Activated T-cell treated with anti-CD3 and anti-CD28 coated beads, Interleukin-2, amount 50 U/mL, for 1 hour (primary cell): ENCODE measurements around the gene C2.
"Not testable (repeated sequence)": the region's sequence is repeated elsewhere in the genome, so short reads cannot be mapped to it uniquely, and the experiment has no call there.

ENCODE experiments used
- DNase-seq: peaks from one replicate; pipeline ENCODE4 v3.0.0-alpha.2; 2020

The C2 gene

DNA sequence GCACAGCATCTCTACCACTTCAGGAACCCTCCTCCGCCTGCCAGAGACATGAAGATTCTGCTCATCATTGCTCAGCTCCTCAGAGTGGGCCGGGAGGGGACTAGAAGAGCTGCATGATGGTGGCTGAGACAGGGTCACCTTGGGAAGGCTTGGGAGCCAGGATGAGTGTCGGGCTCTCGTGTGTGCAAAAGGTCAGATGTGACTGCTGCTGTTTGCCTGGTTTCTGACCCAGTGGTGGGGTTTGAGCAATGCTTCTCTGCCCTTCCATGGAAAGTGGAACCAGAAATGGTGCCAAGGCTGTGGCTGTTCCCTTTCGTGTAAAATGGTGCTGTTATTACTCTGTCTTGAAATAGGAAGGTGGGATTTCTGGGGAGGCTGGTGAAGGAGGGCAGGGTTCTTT lies 53.5 kb downstream of the C2 start:
- DNase-seq: not testable (repeated sequence)

DNA sequence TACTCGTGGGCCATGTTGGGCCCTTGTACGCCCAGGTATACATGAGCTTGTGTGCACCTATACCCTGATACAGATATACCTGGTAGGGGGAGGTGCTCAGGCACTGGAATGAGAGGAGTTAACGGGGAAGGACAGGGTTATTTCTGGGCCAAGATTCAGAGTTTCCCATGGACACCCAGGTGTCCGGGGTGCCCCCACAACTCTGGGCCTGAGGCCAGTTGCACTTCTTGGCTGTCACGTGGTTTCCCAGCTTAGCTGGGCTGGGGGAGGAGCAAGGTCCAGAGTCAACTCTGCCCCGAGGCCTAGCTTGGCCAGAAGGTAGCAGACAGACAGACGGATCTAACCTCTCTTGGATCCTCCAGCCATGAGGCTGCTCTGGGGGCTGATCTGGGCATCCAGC lies 54.2 kb downstream of the C2 start, which contains the start of gene C4A:
Gene C4A, plus strand, starts transcription at position 314 of the 400 bp plus-strand sequence. Its CDS starts 51 bp downstream, at position 365.
- DNase-seq: not testable (repeated sequence)

DNA sequence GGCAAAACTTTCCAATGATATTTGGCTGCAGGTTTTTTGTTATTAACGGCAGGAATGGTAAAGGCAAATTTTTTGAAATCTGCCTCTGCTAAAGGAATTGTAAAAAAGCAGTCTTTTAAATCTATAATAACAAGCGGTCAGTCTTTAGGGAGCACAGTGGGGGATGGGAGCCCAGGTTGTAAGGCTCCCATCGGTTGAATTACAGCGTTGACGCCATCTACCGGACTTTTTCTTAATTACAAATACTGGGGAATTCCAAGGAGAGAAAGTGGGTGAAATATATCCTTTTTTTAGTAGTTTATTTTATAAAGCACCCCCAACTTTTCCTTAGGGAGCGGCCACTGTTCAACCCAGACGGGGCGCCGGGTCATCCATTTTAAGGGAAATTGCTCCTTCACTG lies 61.8 kb downstream of the C2 start:
- not testable (repeated sequence) for DNase-seq

DNA sequence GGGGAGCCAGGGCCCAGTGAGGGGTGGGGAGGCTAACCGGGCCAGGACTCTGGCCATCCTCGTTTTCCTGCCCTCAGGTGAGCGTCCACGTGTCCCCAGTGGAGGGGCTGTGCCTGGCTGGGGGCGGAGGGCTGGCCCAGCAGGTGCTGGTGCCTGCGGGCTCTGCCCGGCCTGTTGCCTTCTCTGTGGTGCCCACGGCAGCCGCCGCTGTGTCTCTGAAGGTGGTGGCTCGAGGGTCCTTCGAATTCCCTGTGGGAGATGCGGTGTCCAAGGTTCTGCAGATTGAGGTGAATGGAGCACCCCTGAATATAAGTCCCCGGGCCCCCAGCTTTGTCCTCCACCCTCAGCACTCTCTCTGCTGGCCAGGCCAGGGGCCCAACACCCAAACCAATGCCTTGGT lies 66.9 kb downstream of the C2 start:
- DNase-seq: not testable (repeated sequence)
